Neural crest cell (in vitro differentiated cells): ENCODE data around the gene COL5A1. TPM values are rescaled to one million over a fixed set of nuclear protein-coding genes. Genes with fewer than 3 reads are reported as not detected.

Source experiments
- DNase-seq: peaks from one replicate; pipeline ENCODE4 v3.0.0; 2021; ENCODE audit warnings: low read depth, mixed read lengths, low spot score
- H3K27ac Mint-ChIP-seq: one replicate; pipeline ENCODE4 v1.8.0; 2021; ENCODE audit warnings: mild to moderate bottlenecking, mixed read lengths; ENCODE audit not compliant: unreplicated experiment
- H3K27me3 Mint-ChIP-seq: 2 replicates; pipeline ENCODE4 v1.8.0; 2021; ENCODE audit warnings: low read depth, mild to moderate bottlenecking, mixed read lengths
- H3K36me3 Mint-ChIP-seq: 2 replicates; pipeline ENCODE4 v1.8.0; 2021; ENCODE audit warnings: low read depth, mild to moderate bottlenecking, mixed read lengths
- H3K4me1 Mint-ChIP-seq: 2 replicates; pipeline ENCODE4 v1.8.0; 2021; ENCODE audit warnings: mixed read lengths
- H3K4me3 Mint-ChIP-seq: one replicate; pipeline ENCODE4 v1.8.0; 2021; ENCODE audit warnings: mild to moderate bottlenecking, mixed read lengths
- H3K9me3 Mint-ChIP-seq: 2 replicates; pipeline ENCODE4 v1.8.0; 2021; ENCODE audit warnings: mixed read lengths
- total RNA-seq: library from RNA; stranded (reverse); gene quantifications from 2 replicates; pipeline ENCODE4 v1.2.1, GENCODE V29; 2021
- TF ChIP-seq, protein P1 (sequence below): fragments of 200-600 bp; sonication (generic); conservative IDR thresholded peaks from 2 replicates; pipeline ENCODE4 v1.5.0; 2021; ENCODE audit warnings: antibody characterized with exemption, mild to moderate bottlenecking

COL5A1 gene
- total RNA-seq, 1 donor from 2014 or later = 19.4 TPM

DNA sequence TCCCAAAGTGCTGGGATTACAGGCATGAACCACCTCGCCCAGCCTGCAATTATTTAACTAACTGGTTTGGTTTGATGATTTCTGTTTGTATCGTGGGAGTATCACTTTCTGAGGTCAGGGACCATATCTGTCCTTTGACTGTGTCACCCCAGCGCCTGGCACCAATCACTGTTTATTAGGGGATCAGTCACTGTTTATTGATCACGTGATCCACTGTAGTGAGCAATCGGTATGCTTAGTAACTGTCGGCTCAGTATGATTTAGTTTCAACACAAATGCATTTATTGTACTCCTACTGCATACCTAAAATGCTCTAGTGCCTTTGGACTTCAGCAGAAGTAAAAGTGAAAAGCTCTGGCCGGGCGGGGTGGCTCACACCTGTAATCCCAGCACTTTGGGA is 54.8 kb downstream of the COL5A1 start:
- Mint-ChIP-seq H3K4me3 (no peak overlapping the region), H3K27me3 (peaks cover 13% of the 10 kb centered on the region), H3K9me3 (no peaks in the 10 kb centered on the region), H3K27ac (no peak overlapping the region), H3K4me1 (peaks cover 6% of the 10 kb centered on the region), H3K36me3 (no peaks in the 10 kb centered on the region)
- TF ChIP-seq, protein P1, sequence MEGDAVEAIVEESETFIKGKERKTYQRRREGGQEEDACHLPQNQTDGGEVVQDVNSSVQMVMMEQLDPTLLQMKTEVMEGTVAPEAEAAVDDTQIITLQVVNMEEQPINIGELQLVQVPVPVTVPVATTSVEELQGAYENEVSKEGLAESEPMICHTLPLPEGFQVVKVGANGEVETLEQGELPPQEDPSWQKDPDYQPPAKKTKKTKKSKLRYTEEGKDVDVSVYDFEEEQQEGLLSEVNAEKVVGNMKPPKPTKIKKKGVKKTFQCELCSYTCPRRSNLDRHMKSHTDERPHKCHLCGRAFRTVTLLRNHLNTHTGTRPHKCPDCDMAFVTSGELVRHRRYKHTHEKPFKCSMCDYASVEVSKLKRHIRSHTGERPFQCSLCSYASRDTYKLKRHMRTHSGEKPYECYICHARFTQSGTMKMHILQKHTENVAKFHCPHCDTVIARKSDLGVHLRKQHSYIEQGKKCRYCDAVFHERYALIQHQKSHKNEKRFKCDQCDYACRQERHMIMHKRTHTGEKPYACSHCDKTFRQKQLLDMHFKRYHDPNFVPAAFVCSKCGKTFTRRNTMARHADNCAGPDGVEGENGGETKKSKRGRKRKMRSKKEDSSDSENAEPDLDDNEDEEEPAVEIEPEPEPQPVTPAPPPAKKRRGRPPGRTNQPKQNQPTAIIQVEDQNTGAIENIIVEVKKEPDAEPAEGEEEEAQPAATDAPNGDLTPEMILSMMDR = no peak
- DNase-seq = no peak

DNA sequence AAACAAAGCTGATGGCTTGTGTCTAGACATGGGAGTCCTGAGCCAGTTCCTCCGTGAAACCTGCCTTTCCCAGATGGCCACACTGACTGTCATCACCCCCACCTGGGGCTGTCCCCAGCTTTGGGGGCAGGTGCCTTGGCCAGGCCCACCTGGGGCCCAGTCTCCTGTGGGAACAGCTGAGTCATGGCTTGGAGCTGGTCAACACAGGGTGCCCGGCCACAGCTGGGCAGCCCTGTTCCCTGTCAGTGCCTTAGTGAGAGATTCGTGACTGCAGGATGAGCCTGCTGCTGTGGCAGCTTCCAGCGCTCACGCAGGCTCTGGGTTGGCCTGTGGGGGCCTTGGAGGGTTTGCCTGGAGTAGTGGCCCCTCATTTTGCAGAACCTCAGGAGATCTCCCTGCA is 56.5 kb downstream of the COL5A1 start:
- no peak for DNase-seq
- H3K27ac Mint-ChIP-seq = no peak overlapping the region
- TF ChIP-seq, protein P1 = no peak

DNA sequence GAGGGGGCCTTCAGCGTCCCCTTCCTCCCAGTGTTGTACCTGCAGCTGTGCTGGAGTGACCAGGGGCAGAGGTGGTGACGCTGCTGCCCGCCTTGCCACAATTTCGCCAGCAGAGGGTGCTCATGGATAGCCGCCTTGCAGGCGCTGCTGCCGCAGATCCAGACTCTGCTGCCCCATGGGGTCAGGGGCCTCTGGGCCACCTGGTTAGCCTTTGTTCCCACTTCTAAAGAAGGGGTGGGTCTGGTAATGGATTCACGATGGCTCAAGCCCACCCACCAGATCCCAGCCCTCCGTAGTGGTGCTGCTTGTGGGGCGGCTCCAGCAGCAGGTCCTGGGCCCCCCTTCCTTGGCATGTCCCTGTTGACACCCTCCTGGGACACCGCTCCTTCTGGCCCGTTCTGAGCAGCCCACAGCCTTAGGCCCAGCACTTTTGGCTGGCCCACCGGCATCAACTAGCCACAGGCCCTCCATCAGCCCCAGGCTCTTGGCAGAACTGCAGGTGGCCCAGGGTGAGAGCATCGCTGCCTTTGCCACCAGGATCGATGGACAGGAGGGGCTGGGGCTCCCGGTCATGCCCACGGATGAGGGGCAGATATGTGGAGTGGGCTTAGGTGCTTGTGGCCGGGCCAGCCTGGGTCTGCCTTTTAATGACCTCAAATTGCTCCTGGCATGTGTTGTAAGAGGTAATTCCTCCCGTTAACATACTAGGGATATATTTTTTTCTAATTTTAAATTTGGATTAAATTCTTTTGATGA is 57.2 kb downstream of the COL5A1 start:
- H3K9me3 Mint-ChIP-seq = no peaks in the 10 kb centered on the region
- peaks cover 6% of the 10 kb centered on the region for H3K4me1 Mint-ChIP-seq
- peaks cover 16% of the 10 kb centered on the region for H3K27me3 Mint-ChIP-seq
- DNase-seq = peak; percentile 83
- H3K27ac Mint-ChIP-seq = no peak overlapping the region
- TF ChIP-seq, protein P1 = peak; percentile 89
- H3K4me3 Mint-ChIP-seq = no peak overlapping the region
- H3K36me3 Mint-ChIP-seq = no peaks in the 10 kb centered on the region

More for the DNA sequence above, 56.5 kb downstream of the COL5A1 start:
- H3K4me3 Mint-ChIP-seq = no peak overlapping the region
- peaks cover 16% of the 10 kb centered on the region for H3K27me3 Mint-ChIP-seq
- no peaks in the 10 kb centered on the region for H3K36me3 Mint-ChIP-seq
- H3K4me1 Mint-ChIP-seq = peaks cover 6% of the 10 kb centered on the region
- no peaks in the 10 kb centered on the region for H3K9me3 Mint-ChIP-seq

DNA sequence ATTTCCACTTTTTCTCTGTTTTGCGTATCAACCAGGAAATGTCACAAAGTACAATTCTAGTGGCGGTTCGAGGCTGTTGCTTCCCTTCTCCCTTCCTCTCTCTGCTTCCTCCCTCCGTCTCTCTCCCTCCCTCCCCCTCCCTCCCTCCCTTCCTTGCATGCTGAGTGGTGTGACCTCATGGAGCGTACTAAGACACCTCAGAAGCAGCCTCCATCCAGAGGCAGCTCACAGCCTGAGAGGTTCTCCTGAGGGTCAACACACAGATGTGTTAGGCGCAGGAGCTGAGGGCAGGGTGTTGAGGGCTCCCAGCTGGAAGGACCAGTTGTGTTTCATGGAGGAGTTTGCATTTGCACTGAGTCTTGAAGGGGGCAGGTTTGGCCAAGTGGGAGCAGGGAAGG is 57.7 kb downstream of the COL5A1 start:
- DNase-seq = no peak
- Mint-ChIP-seq H3K36me3 (no peaks in the 10 kb centered on the region), H3K4me3 (no peak overlapping the region), H3K4me1 (peaks cover 6% of the 10 kb centered on the region), H3K27me3 (peaks cover 16% of the 10 kb centered on the region), H3K27ac (no peak overlapping the region), H3K9me3 (no peaks in the 10 kb centered on the region)
- TF ChIP-seq, protein P1 = no peak

DNA sequence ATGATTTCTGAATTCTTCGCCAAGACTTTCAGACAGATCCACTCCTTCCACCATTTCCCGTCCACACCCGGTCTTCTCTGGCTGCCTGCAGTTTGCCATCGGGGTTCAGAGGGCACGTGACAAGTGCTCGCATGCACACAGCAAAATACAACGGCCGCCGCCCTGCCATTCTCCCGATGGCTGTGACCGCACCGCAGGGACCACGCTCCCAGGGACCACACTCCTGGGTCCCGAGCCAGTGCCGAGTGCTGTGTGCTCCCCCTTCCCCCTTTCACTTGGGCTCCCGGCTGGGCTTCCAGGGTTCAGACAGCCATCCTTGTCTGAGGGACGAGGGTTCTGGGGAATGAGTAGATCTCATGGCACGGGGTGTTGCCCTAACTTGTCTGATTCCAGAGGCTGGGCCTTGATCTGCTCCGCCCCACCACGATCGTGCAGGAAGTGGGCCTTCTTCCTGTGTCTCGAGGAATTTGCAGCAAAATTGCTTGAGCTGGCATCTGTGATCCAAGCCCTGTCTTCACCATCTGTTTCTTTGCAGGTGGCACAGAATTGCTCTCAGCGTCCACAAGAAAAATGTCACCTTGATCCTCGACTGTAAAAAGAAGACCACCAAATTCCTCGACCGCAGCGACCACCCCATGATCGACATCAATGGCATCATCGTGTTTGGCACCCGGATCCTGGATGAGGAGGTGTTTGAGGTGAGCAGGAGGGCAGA is 59.2 kb downstream of the COL5A1 start:
- Mint-ChIP-seq H3K4me1 (peaks cover 6% of the 10 kb centered on the region), H3K4me3 (no peak overlapping the region), H3K27ac (no peak overlapping the region), H3K9me3 (no peaks in the 10 kb centered on the region), H3K36me3 (no peaks in the 10 kb centered on the region), H3K27me3 (peaks cover 16% of the 10 kb centered on the region)
- DNase-seq = no peak
- TF ChIP-seq, protein P1 = no peak
